ENCODE data around the gene PRPF8. TPM values are rescaled to one million over a fixed set of nuclear protein-coding genes. Genes with fewer than 3 reads are reported as not detected.

Gene PRPF8
- total and polyA plus RNA-seq, 4 donors = 50.2 to 110 (median 82.3) TPM

- Histone ChIP-seq H3K4me3 (ENCODE audit: low read depth in 1 of 3, low read length in 3 of 3) (no peak overlapping the region), H3K27ac (ENCODE audit: low read depth in 1 of 2, low read length in 2 of 2) (no peak overlapping the region), H3K9me3 (ENCODE audit: control insufficient read depth in 4 of 4, low read length in 3 of 4) (no peaks in the 10 kb centered on the region), H3K27me3 (ENCODE audit: control insufficient read depth in 4 of 4, insufficient read depth in 4 of 4, low read length in 3 of 4) (no peaks in the 10 kb centered on the region), H3K36me3 (ENCODE audit: control insufficient read depth in 4 of 4, insufficient read depth in 3 of 4, low read depth in 1 of 4, low read length in 3 of 4) (no peaks in the 10 kb centered on the region), H3K4me1 (ENCODE audit: control insufficient read depth in 4 of 4, insufficient read depth in 4 of 4, low read length in 3 of 4) (peaks cover 0 to under 1% (median under 1%) of the 10 kb centered on the region in 4 donors), H3K9ac (ENCODE audit: low read depth in 1 of 2, low read length in 2 of 2) (no peak overlapping the region)
- 97% methylated on average over 14 of the region's 14 CpGs for WGBS
- TF ChIP-seq JUND (IDR thresholded peaks at IDR 0.05) = no peak
- no peak for TF ChIP-seq NR2F2 (IDR thresholded peaks at IDR 0.05)
- DNase-seq (ENCODE audit: low spot score) = no peak
These were observed 83.1 kb downstream of the PRPF8 start for GRCh38 chr17:1601571-1601970.

Small RNA genes within 50 kb of the gene (small RNA-seq; reads per million reads assigned to genes)
- not detected for gene RN7SL105P

Other genes starting within 250 kb of the PRPF8 start
- gene CRK, start 228.6 kb downstream of the PRPF8 start, total RNA-seq = 10 to 100 TPM; 35.9 to 69.9 TPM
- gene CRK, start 228.6 kb downstream of the PRPF8 start, polyA plus RNA-seq = 10 to 100 TPM; 29.5 to 33.7 TPM
- gene MYO1C, start 192.2 kb downstream of the PRPF8 start, total RNA-seq = 10 to 100 TPM; 20.3 to 61.7 TPM
- 10 to 100 TPM; 22.9 to 33.6 TPM for gene MYO1C, start 192.2 kb downstream of the PRPF8 start, polyA plus RNA-seq
- gene INPP5K, start 168.3 kb downstream of the PRPF8 start, total RNA-seq = 10 to 100 TPM; 19.2 to 47.1 TPM
- 10 to 100 TPM in 1 of 2 donors, 1 to 10 TPM in 1; 9.9 to 12.5 TPM for gene INPP5K, start 168.3 kb downstream of the PRPF8 start, polyA plus RNA-seq
- 10 to 100 TPM; 14.2 to 14.7 TPM for gene PITPNA, start 122.1 kb downstream of the PRPF8 start, total RNA-seq
- 10 to 100 TPM in 1 of 2 donors, 1 to 10 TPM in 1; 7.4 to 21.3 TPM for gene PITPNA, start 122.1 kb downstream of the PRPF8 start, polyA plus RNA-seq
- gene SLC43A2, start 56.0 kb downstream of the PRPF8 start, total RNA-seq = 1 to 10 TPM; 4.8 to 7.9 TPM
- 1 to 10 TPM in 1 of 2 donors, under 1 TPM in 1; 0.63 to 4.7 TPM for gene SLC43A2, start 56.0 kb downstream of the PRPF8 start, polyA plus RNA-seq
- 10 to 100 TPM; 10.9 to 11.9 TPM for gene SCARF1, start 39.1 kb downstream of the PRPF8 start, total RNA-seq
- gene SCARF1, start 39.1 kb downstream of the PRPF8 start, polyA plus RNA-seq = 1 to 10 TPM; 1.3 to 5.9 TPM
- 10 to 100 TPM; 26.5 to 47.4 TPM for gene RILP, start 35.0 kb downstream of the PRPF8 start, total RNA-seq
- 10 to 100 TPM in 1 of 2 donors, 1 to 10 TPM in 1; 7.9 to 18.5 TPM for gene RILP, start 35.0 kb downstream of the PRPF8 start, polyA plus RNA-seq
- 1 to 10 TPM; 1.2 to 7.3 TPM for gene TLCD2, start 25.5 kb upstream of the PRPF8 start, total RNA-seq
- 1 to 10 TPM; 2.6 to 4.3 TPM for gene TLCD2, start 25.5 kb upstream of the PRPF8 start, polyA plus RNA-seq
- 10 to 100 TPM; 39.2 to 41.8 TPM for gene WDR81, start 39.8 kb upstream of the PRPF8 start, total RNA-seq
- gene WDR81, start 39.8 kb upstream of the PRPF8 start, polyA plus RNA-seq = 10 to 100 TPM; 12.3 to 26.8 TPM
- gene SERPINF2, start 58.0 kb upstream of the PRPF8 start, total RNA-seq = 100 to 1,000 TPM; 582 to 768 TPM
- gene SERPINF2, start 58.0 kb upstream of the PRPF8 start, polyA plus RNA-seq = 1,000 to 10,000 TPM in 1 of 2 donors, 100 to 1,000 TPM in 1; 477 to 1,248 TPM
- 1,000 to 10,000 TPM in 1 of 2 donors, 100 to 1,000 TPM in 1; 319 to 1,105 TPM for gene SERPINF1, start 77.2 kb upstream of the PRPF8 start, total RNA-seq
- 100 to 1,000 TPM; 742 to 798 TPM for gene SERPINF1, start 77.2 kb upstream of the PRPF8 start, polyA plus RNA-seq
- 1 to 10 TPM; 6.0 to 9.5 TPM for gene SMYD4, start 145.0 kb upstream of the PRPF8 start, total RNA-seq
- gene SMYD4, start 145.0 kb upstream of the PRPF8 start, polyA plus RNA-seq = 1 to 10 TPM; 2.2 to 4.4 TPM
- 10 to 100 TPM; 11.9 to 29.5 TPM for gene RPA1, start 145.1 kb upstream of the PRPF8 start, total RNA-seq
- gene RPA1, start 145.1 kb upstream of the PRPF8 start, polyA plus RNA-seq = 10 to 100 TPM in 1 of 2 donors, 1 to 10 TPM in 1; 9.2 to 11.9 TPM

Data from liver (tissue), 10 donors.